GM18505 (cell line): ENCODE measurements around the gene MYOG.

Source experiments
- ATAC-seq: cut with Tn5 transposase; IDR thresholded peaks from one replicate; pipeline ENCODE4 v1.9.1; 2021; ENCODE audit not compliant: unreplicated experiment
- POLR2A ChIP-seq: IDR thresholded peaks from 4 replicates; pipeline ENCODE4 v1.6.1; 2011; ENCODE audit warnings: borderline replicate concordance; ENCODE audit not compliant: insufficient read depth, insufficient read length; ENCODE audit errors: extremely low read depth

The MYOG gene

GRCh38 chr1:203037509-203038190 lies 48.2 kb downstream of the MYOG start:
- no peak for TF ChIP-seq POLR2A
- ATAC-seq = no peak

- TF ChIP-seq POLR2A = no peak
- no peak for ATAC-seq
These were observed 49.3 kb downstream of the MYOG start for GRCh38 chr1:203036537-203036936.

- TF ChIP-seq POLR2A = no peak
These were observed 49.7 kb downstream of the MYOG start for GRCh38 chr1:203036135-203036534.

GRCh38 chr1:203035111-203036000 lies 50.5 kb downstream of the MYOG start:
- TF ChIP-seq POLR2A = no peak
- ATAC-seq = no peak

More at GRCh38 chr1:203036135-203036534, 49.7 kb downstream of the MYOG start:
- no peak for ATAC-seq

- no peak for ATAC-seq
- TF ChIP-seq POLR2A = no peak
These were observed 51.2 kb downstream of the MYOG start for GRCh38 chr1:203034422-203035110.

- no peak for ATAC-seq
- TF ChIP-seq POLR2A = no peak
These were observed 51.9 kb downstream of the MYOG start for GRCh38 chr1:203033917-203034316.

- no peak for TF ChIP-seq POLR2A
- ATAC-seq = no peak
These were observed 52.5 kb downstream of the MYOG start for GRCh38 chr1:203033287-203033686.
